AG10803 (cell line): Measurements from ENCODE around the gene PRMT3.
"Not testable (repeated sequence)": the region's sequence is repeated elsewhere in the genome, so short reads cannot be mapped to it uniquely, and the experiment has no call there.

ENCODE experiments used
- DNase-seq: peaks from one replicate; pipeline ENCODE4 v3.0.0; 2010; ENCODE audit warnings: low read depth
- H3K4me3 ChIP-seq: 2 replicates; pipeline ENCODE4 v1.5.1; 2011; ENCODE audit warnings: mild to moderate bottlenecking, low read length, control low read depth
- TF ChIP-seq, protein P1 (sequence below): conservative IDR thresholded peaks from 2 replicates; pipeline ENCODE4 v1.5.1; 2011; ENCODE audit warnings: mild to moderate bottlenecking, low read length, control low read depth, inconsistent platforms

The PRMT3 gene

DNA sequence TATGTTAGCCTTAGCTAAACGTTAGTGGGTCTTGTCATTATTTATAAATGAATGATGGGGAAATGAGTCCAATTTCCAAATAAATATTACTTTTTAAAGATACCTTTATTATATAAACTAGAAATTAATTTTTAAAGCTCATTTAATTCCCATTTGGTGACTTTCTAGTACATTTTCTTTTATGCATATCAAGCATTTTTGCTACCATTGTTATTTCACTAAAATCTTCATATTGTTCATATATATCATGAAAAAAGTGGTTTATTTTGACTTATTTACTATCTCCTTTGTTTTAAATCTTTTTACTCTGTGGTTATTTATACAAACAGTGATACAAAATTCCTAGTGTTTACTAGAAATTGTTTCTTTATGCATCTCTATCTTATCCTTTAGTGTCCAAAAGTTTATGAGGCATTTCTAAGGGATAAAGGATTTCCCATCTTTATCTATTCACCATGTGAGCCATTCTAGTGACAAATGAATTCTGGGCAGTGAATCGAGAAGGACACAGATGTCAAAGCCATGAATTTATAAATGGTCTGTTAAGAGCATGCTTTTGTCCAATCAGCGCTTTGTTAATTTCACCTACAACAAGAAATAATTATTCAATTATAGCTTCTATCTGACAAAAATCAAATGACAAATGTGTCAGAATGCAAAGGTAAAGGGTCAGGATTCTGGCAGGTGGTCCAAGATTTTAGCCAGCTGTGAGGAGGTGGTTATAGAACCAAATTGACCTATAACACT, 70.6 kb downstream of the PRMT3 start:
- no peak overlapping the region for H3K4me3 ChIP-seq
- DNase-seq: no peak
- TF ChIP-seq, protein P1, sequence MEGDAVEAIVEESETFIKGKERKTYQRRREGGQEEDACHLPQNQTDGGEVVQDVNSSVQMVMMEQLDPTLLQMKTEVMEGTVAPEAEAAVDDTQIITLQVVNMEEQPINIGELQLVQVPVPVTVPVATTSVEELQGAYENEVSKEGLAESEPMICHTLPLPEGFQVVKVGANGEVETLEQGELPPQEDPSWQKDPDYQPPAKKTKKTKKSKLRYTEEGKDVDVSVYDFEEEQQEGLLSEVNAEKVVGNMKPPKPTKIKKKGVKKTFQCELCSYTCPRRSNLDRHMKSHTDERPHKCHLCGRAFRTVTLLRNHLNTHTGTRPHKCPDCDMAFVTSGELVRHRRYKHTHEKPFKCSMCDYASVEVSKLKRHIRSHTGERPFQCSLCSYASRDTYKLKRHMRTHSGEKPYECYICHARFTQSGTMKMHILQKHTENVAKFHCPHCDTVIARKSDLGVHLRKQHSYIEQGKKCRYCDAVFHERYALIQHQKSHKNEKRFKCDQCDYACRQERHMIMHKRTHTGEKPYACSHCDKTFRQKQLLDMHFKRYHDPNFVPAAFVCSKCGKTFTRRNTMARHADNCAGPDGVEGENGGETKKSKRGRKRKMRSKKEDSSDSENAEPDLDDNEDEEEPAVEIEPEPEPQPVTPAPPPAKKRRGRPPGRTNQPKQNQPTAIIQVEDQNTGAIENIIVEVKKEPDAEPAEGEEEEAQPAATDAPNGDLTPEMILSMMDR: no peak

DNA sequence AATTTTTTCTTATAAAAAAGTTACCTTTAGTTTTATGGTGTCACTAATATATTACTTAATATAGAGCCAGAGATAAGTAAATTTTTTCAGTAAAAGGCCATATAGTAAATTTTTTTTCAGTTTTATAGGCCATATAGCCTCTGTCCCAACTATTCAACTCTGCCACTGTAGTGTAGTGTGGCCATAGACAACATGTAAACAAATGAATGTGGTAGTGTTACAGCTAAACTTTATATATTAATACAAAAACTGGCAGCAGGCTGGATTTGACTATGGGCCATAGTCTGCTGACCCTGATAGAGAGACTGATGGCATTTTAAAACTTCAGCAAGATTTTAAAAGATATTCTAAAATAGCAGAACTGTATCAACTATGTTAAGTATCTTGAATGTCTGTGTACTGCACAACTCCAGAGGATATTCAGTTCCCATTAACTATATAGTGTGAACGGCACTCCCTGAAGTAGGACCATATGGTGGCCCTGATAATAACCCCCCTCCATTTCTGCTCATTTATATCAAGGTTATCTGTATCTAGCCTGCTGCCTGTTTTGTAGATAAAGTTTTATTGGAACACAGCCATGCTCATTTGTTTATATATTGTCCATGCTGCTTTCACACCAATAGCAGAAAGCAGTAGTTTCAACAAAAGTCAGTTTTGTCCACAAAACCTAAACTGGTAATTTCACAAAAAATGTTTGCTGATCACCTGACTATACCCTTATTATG, 71.6 kb downstream of the PRMT3 start:
- H3K4me3 ChIP-seq: no peak overlapping the region

DNA sequence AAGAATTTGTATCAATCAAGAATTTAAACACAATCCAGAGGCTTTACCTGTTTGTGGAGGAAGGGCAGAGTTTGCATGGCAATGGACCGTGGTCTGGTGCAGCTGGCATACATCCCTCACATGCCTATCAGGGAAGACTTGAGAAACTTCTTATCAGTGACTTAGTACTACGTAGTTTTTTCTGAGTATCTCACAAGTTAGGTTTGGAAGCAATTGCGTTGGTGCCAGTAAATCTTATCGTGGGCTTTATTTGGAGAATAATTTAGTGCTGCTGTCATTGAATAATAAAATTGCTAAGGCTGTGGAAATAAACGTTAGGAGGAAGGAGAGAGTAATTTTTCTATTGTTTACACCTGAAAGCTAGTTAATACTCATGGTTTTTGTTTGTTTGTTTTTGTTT, 72.3 kb downstream of the PRMT3 start:
- H3K4me3 ChIP-seq: no peak overlapping the region
- no peak for DNase-seq
- TF ChIP-seq, protein P1: no peak

More for the DNA sequence above, 71.6 kb downstream of the PRMT3 start:
- TF ChIP-seq, protein P1: no peak
- DNase-seq: no peak

DNA sequence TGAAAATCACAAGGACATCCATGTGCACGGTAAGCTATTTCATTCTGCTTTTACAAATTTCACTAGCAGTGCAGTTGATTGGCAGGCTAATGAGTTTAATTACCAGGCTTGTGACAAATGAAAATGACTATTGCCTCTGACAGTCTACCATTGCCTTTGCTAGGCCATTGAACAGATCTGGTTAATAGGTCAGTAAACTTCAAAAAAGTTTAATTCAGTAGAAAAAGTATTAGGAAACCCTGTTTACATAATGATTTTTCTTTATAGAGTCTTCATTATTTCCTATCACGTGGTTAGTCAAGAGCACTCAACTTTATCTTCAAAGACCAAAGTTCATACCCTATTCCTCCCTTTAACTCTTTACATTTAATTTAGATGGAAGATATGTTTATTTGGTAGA, 77.0 kb downstream of the PRMT3 start:
- no peak overlapping the region for H3K4me3 ChIP-seq
- DNase-seq: no peak
- TF ChIP-seq, protein P1: no peak

DNA sequence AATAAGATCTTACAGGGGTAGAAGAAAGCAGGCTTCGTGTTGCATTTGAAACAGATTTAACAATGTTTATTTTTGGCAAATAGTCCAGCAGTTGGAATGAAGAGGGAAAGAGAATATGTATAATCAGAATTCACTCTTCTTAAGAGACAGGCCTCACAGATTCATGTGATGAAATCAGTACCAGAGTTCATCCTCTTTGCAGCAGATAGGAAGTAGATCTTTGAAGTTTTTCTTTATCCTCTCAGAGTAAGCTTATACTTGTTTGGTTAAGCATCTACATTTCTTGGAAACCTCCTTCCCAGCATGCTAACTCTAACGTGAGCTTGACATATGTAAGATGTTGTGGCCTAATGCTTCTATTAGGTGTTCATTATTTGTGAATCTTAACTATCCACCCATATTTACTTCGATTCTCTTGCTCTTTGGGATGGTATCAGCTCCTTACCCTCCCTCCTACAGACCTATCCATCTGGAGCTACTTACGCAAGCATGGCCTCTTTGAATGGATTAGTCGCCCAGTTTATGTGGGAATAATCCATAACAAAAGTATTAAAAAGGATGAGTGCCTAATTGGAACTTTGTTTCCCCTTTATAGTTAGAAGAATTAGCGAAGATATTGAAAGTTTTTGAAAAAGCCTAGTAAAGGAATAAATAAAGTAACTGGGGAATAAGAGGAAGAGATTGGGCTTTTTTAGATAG, 80.1 kb downstream of the PRMT3 start:
- TF ChIP-seq, protein P1: no peak
- H3K4me3 ChIP-seq: no peak overlapping the region
- no peak for DNase-seq

DNA sequence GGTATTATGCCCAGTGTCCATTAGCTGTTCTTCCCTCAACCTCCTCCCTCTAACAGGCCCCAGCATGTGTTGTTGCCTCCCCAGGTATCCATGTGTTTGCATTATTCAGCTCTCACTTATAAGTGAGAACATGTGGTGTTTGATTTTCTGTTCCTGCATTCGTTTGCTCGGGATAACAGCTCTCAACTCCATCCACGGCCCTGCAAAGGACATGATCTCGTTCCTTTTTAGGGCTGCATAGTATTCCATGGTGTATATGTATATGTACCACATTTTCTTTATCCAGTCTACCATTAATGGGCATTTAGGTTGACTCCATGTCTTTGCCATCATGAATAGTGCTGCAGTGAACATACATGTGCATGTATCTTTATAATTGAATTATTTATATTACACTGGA, 82.8 kb downstream of the PRMT3 start:
- TF ChIP-seq, protein P1: no peak

DNA sequence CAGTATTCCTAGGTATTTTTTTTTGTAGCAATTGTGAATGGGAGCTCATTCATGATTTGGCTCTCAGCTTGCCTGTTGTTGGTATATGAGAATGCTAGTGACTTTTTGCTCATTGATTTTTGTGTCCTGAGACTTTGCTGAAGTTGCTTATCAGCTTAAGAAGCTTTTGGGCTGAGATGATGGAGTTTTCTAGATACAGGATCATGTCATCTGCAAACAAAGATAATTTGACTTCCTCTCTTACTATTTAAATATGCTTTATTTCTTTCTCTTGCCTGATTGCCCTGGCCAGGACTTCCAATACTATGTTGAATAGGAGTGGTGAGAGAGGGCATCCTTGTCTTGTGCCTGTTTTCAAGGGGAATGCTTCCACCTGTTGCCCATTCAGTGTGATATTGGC, 84.4 kb downstream of the PRMT3 start:
- DNase-seq, H3K4me3 ChIP-seq: not testable (repeated sequence)

More for the DNA sequence above, 82.8 kb downstream of the PRMT3 start:
- DNase-seq: no peak
- H3K4me3 ChIP-seq: no peak overlapping the region
